ENCODE data around the gene APBA1. TPM values are rescaled to one million over a fixed set of nuclear protein-coding genes. Genes with fewer than 3 reads are reported as not detected.

Gene APBA1
- total RNA-seq, 1 donor: 1.8 TPM

DNA sequence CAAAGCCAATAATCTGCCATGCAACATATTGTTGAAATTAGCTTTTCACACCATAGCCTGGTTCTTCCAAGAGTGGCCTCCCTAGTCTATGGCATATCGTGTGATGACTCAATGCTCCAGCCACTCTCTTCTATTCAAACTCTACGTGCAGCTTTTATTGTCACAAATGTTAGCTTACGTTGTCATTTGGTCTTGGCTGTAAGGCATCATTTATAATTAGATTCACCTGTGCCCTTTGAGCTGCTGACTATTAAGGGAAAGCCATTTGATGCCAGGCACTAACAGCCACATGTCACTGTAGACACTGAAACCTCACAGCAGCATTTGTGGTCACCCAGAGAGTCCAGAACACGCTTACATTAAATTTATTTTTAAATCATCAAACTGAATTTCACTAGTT lies 66.8 kb downstream of the APBA1 start:
- Histone ChIP-seq H3K9me3 (ENCODE audit: low read depth, low read length) (no peaks in the 10 kb centered on the region), H3K4me1 (ENCODE audit: insufficient read depth, low read length) (no peaks in the 10 kb centered on the region), H3K27ac (ENCODE audit: low read depth, low read length) (no peak overlapping the region), H2AFZ (ENCODE audit: low read length) (no peak overlapping the region), H4K20me1 (ENCODE audit: insufficient read depth, low read length) (no peaks in the 10 kb centered on the region), H3K4me3 (ENCODE audit: insufficient read depth, low read length) (no peak overlapping the region), H3K79me2 (ENCODE audit: insufficient read depth, low read length) (no peaks in the 10 kb centered on the region), H3K36me3 (ENCODE audit: insufficient read depth, low read length) (no peaks in the 10 kb centered on the region), H3K27me3 (ENCODE audit: insufficient read depth, low read length) (no peaks in the 10 kb centered on the region), H3K4me2 (ENCODE audit: insufficient read depth, low read length) (no peak overlapping the region)
- no peak for DNase-seq (ENCODE audit: insufficient read length, low spot score, missing footprints)
- TF ChIP-seq, protein P1, sequence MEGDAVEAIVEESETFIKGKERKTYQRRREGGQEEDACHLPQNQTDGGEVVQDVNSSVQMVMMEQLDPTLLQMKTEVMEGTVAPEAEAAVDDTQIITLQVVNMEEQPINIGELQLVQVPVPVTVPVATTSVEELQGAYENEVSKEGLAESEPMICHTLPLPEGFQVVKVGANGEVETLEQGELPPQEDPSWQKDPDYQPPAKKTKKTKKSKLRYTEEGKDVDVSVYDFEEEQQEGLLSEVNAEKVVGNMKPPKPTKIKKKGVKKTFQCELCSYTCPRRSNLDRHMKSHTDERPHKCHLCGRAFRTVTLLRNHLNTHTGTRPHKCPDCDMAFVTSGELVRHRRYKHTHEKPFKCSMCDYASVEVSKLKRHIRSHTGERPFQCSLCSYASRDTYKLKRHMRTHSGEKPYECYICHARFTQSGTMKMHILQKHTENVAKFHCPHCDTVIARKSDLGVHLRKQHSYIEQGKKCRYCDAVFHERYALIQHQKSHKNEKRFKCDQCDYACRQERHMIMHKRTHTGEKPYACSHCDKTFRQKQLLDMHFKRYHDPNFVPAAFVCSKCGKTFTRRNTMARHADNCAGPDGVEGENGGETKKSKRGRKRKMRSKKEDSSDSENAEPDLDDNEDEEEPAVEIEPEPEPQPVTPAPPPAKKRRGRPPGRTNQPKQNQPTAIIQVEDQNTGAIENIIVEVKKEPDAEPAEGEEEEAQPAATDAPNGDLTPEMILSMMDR (IDR thresholded peaks at IDR 0.05; ENCODE audit: extremely low read depth, low read depth, low read length): no peak

DNA sequence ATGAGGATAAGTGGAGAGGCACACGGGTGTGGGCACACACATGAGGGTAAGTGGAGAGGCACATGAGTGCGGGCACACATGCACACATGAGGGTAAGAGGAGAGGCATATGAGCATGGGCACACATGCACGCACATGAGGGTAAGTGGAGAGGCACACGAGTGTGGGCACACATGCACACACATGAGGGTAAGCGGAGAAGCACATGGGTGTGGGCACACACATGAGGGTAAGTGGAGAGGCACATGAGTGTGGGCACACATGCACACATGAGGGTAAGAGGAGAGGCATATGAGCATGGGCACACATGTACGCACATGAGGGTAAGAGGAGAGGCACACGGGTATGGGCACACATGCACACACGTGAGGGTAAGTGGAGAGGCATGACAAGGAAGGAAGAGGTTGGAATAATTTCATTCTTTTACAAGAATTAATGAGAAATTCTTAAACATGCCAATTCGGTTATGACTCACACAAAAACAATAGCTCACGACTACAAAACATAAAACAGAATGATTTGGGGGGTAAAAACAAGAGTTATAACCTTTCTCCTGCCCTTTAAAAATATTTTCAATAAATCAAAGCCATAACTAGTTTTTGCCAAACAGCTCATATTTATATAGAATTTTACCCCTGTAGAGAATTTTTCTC lies 67.5 kb downstream of the APBA1 start:
- H3K9me3 ChIP-seq (ENCODE audit: low read depth, low read length): no peaks in the 10 kb centered on the region
- no peak overlapping the region for H3K4me2 ChIP-seq (ENCODE audit: insufficient read depth, low read length)
- no peaks in the 10 kb centered on the region for H3K36me3 ChIP-seq (ENCODE audit: insufficient read depth, low read length)
- H3K4me1 ChIP-seq (ENCODE audit: insufficient read depth, low read length): no peaks in the 10 kb centered on the region
- TF ChIP-seq, protein P1 (IDR thresholded peaks at IDR 0.05; ENCODE audit: extremely low read depth, low read depth, low read length): no peak
- H3K27me3 ChIP-seq (ENCODE audit: insufficient read depth, low read length): no peaks in the 10 kb centered on the region
- H3K27ac ChIP-seq (ENCODE audit: low read depth, low read length): no peak overlapping the region
- H4K20me1 ChIP-seq (ENCODE audit: insufficient read depth, low read length): no peaks in the 10 kb centered on the region
- DNase-seq (ENCODE audit: insufficient read length, low spot score, missing footprints): no peak
- H3K4me3 ChIP-seq (ENCODE audit: insufficient read depth, low read length): no peak overlapping the region
- no peak overlapping the region for H2AFZ ChIP-seq (ENCODE audit: low read length)
- H3K79me2 ChIP-seq (ENCODE audit: insufficient read depth, low read length): no peaks in the 10 kb centered on the region

DNA sequence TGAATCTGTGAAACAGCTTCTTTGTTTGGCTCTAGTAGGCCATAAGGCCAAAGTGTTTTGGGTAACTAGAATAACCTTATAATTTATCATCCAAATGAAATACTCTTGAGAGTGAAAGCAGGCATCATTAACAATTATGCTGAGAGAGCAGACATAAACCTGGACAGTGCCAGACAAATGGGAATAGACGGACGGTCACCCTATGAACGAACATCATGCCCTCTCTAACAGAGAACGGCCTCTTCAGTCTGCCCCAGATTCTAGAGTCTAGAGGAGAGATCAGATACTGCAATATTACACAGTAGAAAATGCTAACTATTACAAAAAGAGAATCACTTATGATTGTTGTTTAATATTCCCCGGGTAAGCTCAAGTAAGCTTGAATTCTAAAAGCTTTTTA lies 68.5 kb downstream of the APBA1 start:
- TF ChIP-seq, protein P1 (IDR thresholded peaks at IDR 0.05; ENCODE audit: extremely low read depth, low read depth, low read length): no peak
- no peaks in the 10 kb centered on the region for H3K27me3 ChIP-seq (ENCODE audit: insufficient read depth, low read length)
- no peaks in the 10 kb centered on the region for H3K4me1 ChIP-seq (ENCODE audit: insufficient read depth, low read length)

DNA sequence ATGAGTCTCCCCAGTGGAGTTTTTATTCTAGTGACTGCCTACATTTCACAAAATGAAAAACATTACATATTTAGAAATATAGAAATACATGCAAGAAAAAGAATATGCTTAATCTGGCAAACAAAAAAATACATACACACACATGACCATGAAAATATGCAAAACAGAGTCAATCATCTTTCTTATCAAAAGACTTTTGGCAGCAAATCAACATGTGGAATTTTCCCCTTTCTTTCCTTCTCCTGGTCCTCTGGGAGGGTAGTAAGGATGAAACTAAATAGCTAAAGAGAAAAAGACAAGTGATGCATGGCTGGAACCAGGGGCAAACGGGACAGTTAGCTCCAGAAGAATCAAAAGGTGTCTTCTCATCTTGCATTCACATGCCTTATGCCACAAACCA lies 69.4 kb downstream of the APBA1 start:
- Histone ChIP-seq H3K79me2 (ENCODE audit: insufficient read depth, low read length) (no peaks in the 10 kb centered on the region), H3K4me2 (ENCODE audit: insufficient read depth, low read length) (no peak overlapping the region), H2AFZ (ENCODE audit: low read length) (no peak overlapping the region), H4K20me1 (ENCODE audit: insufficient read depth, low read length) (no peaks in the 10 kb centered on the region), H3K4me1 (ENCODE audit: insufficient read depth, low read length) (no peaks in the 10 kb centered on the region), H3K27ac (ENCODE audit: low read depth, low read length) (no peak overlapping the region), H3K27me3 (ENCODE audit: insufficient read depth, low read length) (no peaks in the 10 kb centered on the region), H3K4me3 (ENCODE audit: insufficient read depth, low read length) (no peak overlapping the region), H3K9me3 (ENCODE audit: low read depth, low read length) (no peaks in the 10 kb centered on the region), H3K36me3 (ENCODE audit: insufficient read depth, low read length) (no peaks in the 10 kb centered on the region)
- TF ChIP-seq, protein P1 (IDR thresholded peaks at IDR 0.05; ENCODE audit: extremely low read depth, low read depth, low read length): no peak
- DNase-seq (ENCODE audit: insufficient read length, low spot score, missing footprints): no peak

More for the DNA sequence above, 68.5 kb downstream of the APBA1 start:
- Histone ChIP-seq H3K27ac (ENCODE audit: low read depth, low read length) (no peak overlapping the region), H3K79me2 (ENCODE audit: insufficient read depth, low read length) (no peaks in the 10 kb centered on the region), H4K20me1 (ENCODE audit: insufficient read depth, low read length) (no peaks in the 10 kb centered on the region), H2AFZ (ENCODE audit: low read length) (no peak overlapping the region), H3K4me3 (ENCODE audit: insufficient read depth, low read length) (no peak overlapping the region), H3K36me3 (ENCODE audit: insufficient read depth, low read length) (no peaks in the 10 kb centered on the region), H3K4me2 (ENCODE audit: insufficient read depth, low read length) (no peak overlapping the region), H3K9me3 (ENCODE audit: low read depth, low read length) (no peaks in the 10 kb centered on the region)
- no peak for DNase-seq (ENCODE audit: insufficient read length, low spot score, missing footprints)
